ENCODE measurements around the gene EXOSC7. TPM values are rescaled to one million over a fixed set of nuclear protein-coding genes. Genes with fewer than 3 reads are reported as not detected.

The EXOSC7 gene
- total RNA-seq, 1 donor from 2014 or later, result 67.8 TPM

DNA sequence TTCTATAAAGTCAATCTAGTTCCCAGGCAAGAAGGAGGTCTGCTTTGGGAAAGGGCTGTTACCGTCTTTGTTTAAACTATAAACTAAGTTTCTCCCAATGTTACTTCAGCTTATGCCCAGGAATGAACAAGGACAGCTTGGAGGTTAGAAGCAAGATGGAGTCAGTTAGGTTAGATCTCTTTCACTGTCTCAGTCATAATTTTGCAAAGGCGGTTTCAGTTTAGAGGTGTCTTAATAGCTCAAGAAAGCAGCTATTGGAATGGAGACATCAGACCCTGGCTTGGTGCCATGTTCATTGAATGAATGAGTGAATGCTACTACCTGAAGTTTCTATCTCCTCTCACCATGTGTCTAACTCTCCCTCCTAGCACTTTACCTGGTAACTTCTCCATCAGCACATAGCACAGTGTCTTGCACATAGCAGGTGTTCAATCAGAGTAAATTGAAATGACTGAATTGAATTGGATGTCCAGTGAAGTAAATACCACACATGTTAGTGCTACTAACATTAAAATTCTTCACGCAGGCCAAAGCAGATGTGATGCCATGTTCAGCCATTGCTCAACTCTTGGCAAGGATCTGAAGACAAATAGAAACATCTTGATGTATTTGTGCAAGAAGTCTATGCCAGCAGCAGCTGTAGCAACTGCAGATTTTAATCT, 78.3 kb downstream of the EXOSC7 start:
- DNase-seq (ENCODE audit: low read depth, low spot score), result no peak

DNA sequence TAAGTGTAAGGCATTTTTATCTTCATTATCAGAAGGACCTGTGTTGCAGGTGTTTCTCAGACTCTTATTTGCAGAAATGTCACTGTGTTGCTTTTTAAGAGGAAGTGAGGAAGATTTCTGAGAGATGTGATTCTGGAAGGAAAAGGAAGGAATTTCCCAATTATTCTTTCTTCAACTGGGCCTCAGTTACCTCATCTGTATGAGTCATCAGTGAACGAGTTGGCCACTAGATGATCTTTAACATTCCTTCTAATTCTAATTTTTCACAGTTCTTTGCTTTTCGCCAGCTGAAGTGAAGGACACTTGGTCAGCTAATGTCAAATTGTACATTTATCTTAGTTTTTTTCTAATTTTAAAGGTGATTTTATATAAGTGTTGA, 79.0 kb downstream of the EXOSC7 start:
- no peak for DNase-seq (ENCODE audit: low read depth, low spot score)

- no peak for DNase-seq (ENCODE audit: low read depth, low spot score)
These were observed 79.5 kb downstream of the EXOSC7 start for GRCh38 chr3:45055411-45056143.

- DNase-seq (ENCODE audit: low read depth, low spot score), result no peak
These were observed 80.7 kb downstream of the EXOSC7 start for GRCh38 chr3:45056608-45057301.

GRCh38 chr3:45057557-45057956, 81.5 kb downstream of the EXOSC7 start:
- DNase-seq (ENCODE audit: low read depth, low spot score), result no peak

DNA sequence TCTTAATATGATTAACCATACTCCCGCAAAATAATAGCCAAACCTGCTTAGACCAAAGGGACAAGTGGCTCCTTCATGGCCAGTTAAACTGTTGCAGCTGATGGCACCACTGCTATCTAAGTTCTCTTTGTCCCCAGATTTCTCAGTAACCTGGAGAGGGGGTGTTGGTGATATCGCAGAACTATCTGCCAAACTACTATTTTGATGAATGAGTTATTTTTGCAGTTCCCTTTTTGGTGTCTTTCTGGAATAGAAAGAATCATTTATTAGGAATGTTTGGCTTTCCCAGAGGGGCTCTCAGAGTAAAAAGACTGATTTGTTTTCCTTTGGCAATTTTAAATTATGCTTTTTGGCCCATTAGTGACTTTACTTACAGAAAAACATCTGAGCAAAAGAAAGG, 83.1 kb downstream of the EXOSC7 start:
- DNase-seq (ENCODE audit: low read depth, low spot score), result no peak

- no peak for DNase-seq (ENCODE audit: low read depth, low spot score)
These were observed 84.3 kb downstream of the EXOSC7 start for GRCh38 chr3:45060165-45060892.

Other genes starting within 250 kb of the EXOSC7 start
- 3.6 and 6.7 TPM in 2 replicates for gene ZNF501, start 246.6 kb upstream of the EXOSC7 start, total RNA-seq
- gene KIAA1143, start 214.6 kb upstream of the EXOSC7 start, total RNA-seq, result 17.8 and 18.7 TPM in 2 replicates
- 11.5 and 19.8 TPM in 2 replicates for gene KIF15, start 214.4 kb upstream of the EXOSC7 start, total RNA-seq
- 10.2 and 11.3 TPM in 2 replicates for gene TMEM42, start 114.3 kb upstream of the EXOSC7 start, total RNA-seq
- 0.14 and 0.26 TPM in 2 replicates for gene TGM4, start 101.6 kb upstream of the EXOSC7 start, total RNA-seq
- 59.2 and 67.4 TPM in 2 replicates for gene ZDHHC3, start 70 bp upstream of the EXOSC7 start, total RNA-seq
- 0.11 and 0.26 TPM in 2 replicates for gene CLEC3B, start 50.1 kb downstream of the EXOSC7 start, total RNA-seq
- gene CDCP1, start 170.1 kb downstream of the EXOSC7 start, total RNA-seq, result 3.7 and 6.6 TPM in 2 replicates

Measured in pulmonary artery endothelial cell (primary cell).